Measurements from ENCODE around the gene PTPRE. TPM values are rescaled to one million over a fixed set of nuclear protein-coding genes. Genes with fewer than 3 reads are reported as not detected.

Gene PTPRE
- total and polyA plus RNA-seq, 7 donors, result 0.48 to 4.5 (median 2.7) TPM

- no peak for ATAC-seq
- Histone ChIP-seq H3K4me1 (no peaks in the 10 kb centered on the region), H3K36me3 (ENCODE audit: insufficient read depth in 1 of 2, low read depth in 1 of 2) (no peaks in the 10 kb centered on the region), H3K4me3 (no peak overlapping the region), H3K27ac (no peak overlapping the region), H3K27me3 (ENCODE audit: insufficient read depth in 3 of 3, low read length in 2 of 3) (peaks cover 0 to 6% (median 0%) of the 10 kb centered on the region in 3 donors), H3K9me3 (peaks cover 7% of the 10 kb centered on the region)
- DNase-seq, result no peak
- TF ChIP-seq, protein P1, sequence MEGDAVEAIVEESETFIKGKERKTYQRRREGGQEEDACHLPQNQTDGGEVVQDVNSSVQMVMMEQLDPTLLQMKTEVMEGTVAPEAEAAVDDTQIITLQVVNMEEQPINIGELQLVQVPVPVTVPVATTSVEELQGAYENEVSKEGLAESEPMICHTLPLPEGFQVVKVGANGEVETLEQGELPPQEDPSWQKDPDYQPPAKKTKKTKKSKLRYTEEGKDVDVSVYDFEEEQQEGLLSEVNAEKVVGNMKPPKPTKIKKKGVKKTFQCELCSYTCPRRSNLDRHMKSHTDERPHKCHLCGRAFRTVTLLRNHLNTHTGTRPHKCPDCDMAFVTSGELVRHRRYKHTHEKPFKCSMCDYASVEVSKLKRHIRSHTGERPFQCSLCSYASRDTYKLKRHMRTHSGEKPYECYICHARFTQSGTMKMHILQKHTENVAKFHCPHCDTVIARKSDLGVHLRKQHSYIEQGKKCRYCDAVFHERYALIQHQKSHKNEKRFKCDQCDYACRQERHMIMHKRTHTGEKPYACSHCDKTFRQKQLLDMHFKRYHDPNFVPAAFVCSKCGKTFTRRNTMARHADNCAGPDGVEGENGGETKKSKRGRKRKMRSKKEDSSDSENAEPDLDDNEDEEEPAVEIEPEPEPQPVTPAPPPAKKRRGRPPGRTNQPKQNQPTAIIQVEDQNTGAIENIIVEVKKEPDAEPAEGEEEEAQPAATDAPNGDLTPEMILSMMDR (IDR thresholded peaks at IDR 0.05), result no peak
- 76 to 85% (median 82%) methylated on average over 3 of the region's 3 CpGs for WGBS, 3 donors
- intact Hi-C loops (cut with DNase I), result no loop called here
Observed at GRCh38 chr10:127899766-127900387, 7.0 kb upstream of the PTPRE start.

GRCh38 chr10:127903789-127904188 is 3.1 kb upstream of the PTPRE start:
- TF ChIP-seq, protein P1 (IDR thresholded peaks at IDR 0.05), result no peak
- H3K4me1 ChIP-seq, result no peaks in the 10 kb centered on the region
- intact Hi-C loops (cut with DNase I), result no loop called here
- WGBS, 3 donors, result 85 to 91% (median 87%) methylated on average over 5 of the region's 5 CpGs
- DNase-seq, result no peak
- ATAC-seq, result no peak
- no peak overlapping the region for H3K27ac ChIP-seq
- H3K4me3 ChIP-seq, result no peak overlapping the region
- no peaks in the 10 kb centered on the region for H3K9me3 ChIP-seq
- H3K27me3 ChIP-seq (ENCODE audit: insufficient read depth in 3 of 3, low read length in 2 of 3), result peaks cover 0 to 9% (median 5%) of the 10 kb centered on the region in 3 donors
- no peaks in the 10 kb centered on the region for H3K36me3 ChIP-seq (ENCODE audit: insufficient read depth in 1 of 2, low read depth in 1 of 2)

- 85 to 96% (median 89%) methylated on average over 5 of the region's 5 CpGs for WGBS, 3 donors
- DNase-seq (no peak), ATAC-seq (no peak)
- intact Hi-C loops (cut with DNase I), result no loop called here
- Histone ChIP-seq H3K9me3 (no peaks in the 10 kb centered on the region), H3K4me3 (no peak overlapping the region), H3K27ac (no peak overlapping the region), H3K27me3 (ENCODE audit: insufficient read depth in 3 of 3, low read length in 2 of 3) (peaks cover 0 to 9% (median 5%) of the 10 kb centered on the region in 3 donors), H3K36me3 (ENCODE audit: insufficient read depth in 1 of 2, low read depth in 1 of 2) (no peaks in the 10 kb centered on the region), H3K4me1 (no peaks in the 10 kb centered on the region)
- TF ChIP-seq, protein P1 (IDR thresholded peaks at IDR 0.05), result no peak
Observed at GRCh38 chr10:127904311-127905000, 2.4 kb upstream of the PTPRE start.

- 80 to 87% (median 81%) methylated on average over 14 of the region's 14 CpGs for WGBS, 3 donors
- Histone ChIP-seq H3K4me1 (no peaks in the 10 kb centered on the region), H3K27ac (no peak overlapping the region), H3K9me3 (no peaks in the 10 kb centered on the region), H3K4me3 (no peak overlapping the region), H3K36me3 (ENCODE audit: insufficient read depth in 1 of 2, low read depth in 1 of 2) (no peaks in the 10 kb centered on the region), H3K27me3 (ENCODE audit: insufficient read depth in 3 of 3, low read length in 2 of 3) (peaks cover 0 to 9% (median 5%) of the 10 kb centered on the region in 3 donors)
- ATAC-seq, result no peak
- no peak for DNase-seq
- TF ChIP-seq, protein P1 (IDR thresholded peaks at IDR 0.05), result no peak
- intact Hi-C loops (cut with DNase I), result loop anchor here in 1 of 2 donors (5.0 kb wide), 1 partner anchor 162 kb away; no protein-coding TSS in a partner anchor
Observed at GRCh38 chr10:127905001-127905847, 1.7 kb upstream of the PTPRE start.
